Urinary bladder (tissue), 4 donors: Measurements from ENCODE around the gene ABL1. TPM values are rescaled to one million over a fixed set of nuclear protein-coding genes. Genes with fewer than 3 reads are reported as not detected.

ENCODE experiments used
- DNase-seq: peaks from one replicate; pipeline ENCODE4 v3.0.0-alpha.2; 2015; ENCODE audit errors: extremely low spot score
- H3K27ac ChIP-seq: one replicate; pipeline ENCODE4 v1.5.1; 2013; ENCODE audit warnings: low read depth, mild to moderate bottlenecking, moderate library complexity
- H3K36me3 ChIP-seq: one replicate; pipeline ENCODE4 v1.6.1; 2013; ENCODE audit warnings: mild to moderate bottlenecking, moderate library complexity; ENCODE audit not compliant: insufficient read depth
- H3K4me1 ChIP-seq: one replicate; pipeline ENCODE4 v1.6.1; 2013; ENCODE audit warnings: mild to moderate bottlenecking, moderate library complexity; ENCODE audit not compliant: insufficient read depth
- H3K4me3 ChIP-seq: one replicate; pipeline ENCODE4 v1.5.1; 2013; ENCODE audit warnings: low read depth, low read length
- WGBS: extraction: QIAGEN DNeasy Blood & Tissue Kit; methylation state at CpG from one replicate; pipeline ENCODE4 v1.1.7; 2013; 5-methylcytosine and 5-hydroxymethylcytosine counted together
- polyA plus RNA-seq: library from polyadenylated mRNA; stranded (reverse); fragments of 200-250 nt; gene quantifications from one replicate; pipeline ENCODE4 v1.2.3, GENCODE V29; 2013
- total RNA-seq: library from RNA; depleted of rRNA; stranded (reverse); fragments of >200 nt; gene quantifications from one replicate; pipeline ENCODE4 v1.2.3, GENCODE V29; 2014
- donor health status: healthy with polysubstance abuse.
- donor health status: healthy.

ABL1 gene
- total and polyA plus RNA-seq, 2 donors, result 46.5 to 125 TPM

GRCh38 chr9:130835441-130836298 is 616 bp downstream of the ABL1 start:
- under 1% methylated on average over 44 of the region's 44 CpGs for WGBS
- DNase-seq, result no peak
- Histone ChIP-seq H3K36me3 (no peaks in the 10 kb centered on the region), H3K4me3 (peak overlapping the region; percentile 97), H3K27ac (peak overlapping the region; percentile 96), H3K4me1 (no peaks in the 10 kb centered on the region)

DNA sequence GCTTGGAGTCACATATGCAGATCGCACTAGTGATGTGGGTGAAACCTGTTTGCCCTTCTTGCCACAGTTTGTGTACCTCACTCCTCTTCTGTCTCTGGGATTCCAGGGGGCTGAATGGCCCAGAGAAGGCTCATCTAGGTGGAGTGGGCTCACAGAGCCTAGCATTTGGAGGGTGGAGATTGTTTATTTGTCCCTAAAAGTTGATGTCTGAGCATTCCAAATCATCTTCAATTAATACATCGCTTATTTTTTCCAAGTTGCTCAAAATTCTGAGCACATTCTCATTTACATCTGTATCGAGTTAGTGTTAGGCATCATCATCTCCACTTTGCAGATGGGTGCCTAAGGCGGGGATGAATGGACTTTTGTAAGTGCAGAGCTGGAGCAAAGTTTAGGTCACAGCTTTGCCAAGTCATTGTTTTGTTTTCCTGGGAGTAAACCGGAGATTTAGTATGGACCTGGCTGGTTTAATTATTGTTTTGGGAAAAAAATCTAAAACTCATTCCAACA is 2.0 kb downstream of the ABL1 start:
- no peak for DNase-seq
- 24% methylated on average over 5 of the region's 5 CpGs for WGBS
- no peaks in the 10 kb centered on the region for H3K4me1 ChIP-seq

DNA sequence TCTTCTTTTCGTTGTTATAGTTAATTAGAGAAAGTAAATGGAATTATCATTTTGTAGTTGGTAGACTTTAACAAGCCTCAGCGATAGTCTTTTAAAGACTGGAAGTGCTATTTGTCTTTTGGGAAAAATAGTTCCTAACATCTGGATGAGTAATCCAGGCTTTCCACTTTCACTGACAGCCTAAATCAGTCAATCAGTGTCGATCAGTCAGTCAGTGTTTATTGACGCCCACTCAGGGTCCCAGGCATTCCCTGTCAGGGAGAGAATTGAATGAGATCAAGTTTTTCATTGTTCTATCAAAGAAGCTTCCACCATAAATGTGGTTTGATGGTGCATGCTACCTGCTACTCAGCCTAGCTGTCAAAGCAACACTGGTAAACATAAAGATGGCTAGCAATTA is 2.6 kb downstream of the ABL1 start:
- Histone ChIP-seq H3K36me3 (no peaks in the 10 kb centered on the region), H3K4me3 (no peak overlapping the region), H3K27ac (no peak overlapping the region), H3K4me1 (no peaks in the 10 kb centered on the region)
- 45% methylated on average over 4 of the region's 4 CpGs for WGBS
- no peak for DNase-seq

More for the DNA sequence above, 2.0 kb downstream of the ABL1 start:
- Histone ChIP-seq H3K36me3 (no peaks in the 10 kb centered on the region), H3K4me3 (peak overlapping the region; percentile 97), H3K27ac (no peak overlapping the region)

DNA sequence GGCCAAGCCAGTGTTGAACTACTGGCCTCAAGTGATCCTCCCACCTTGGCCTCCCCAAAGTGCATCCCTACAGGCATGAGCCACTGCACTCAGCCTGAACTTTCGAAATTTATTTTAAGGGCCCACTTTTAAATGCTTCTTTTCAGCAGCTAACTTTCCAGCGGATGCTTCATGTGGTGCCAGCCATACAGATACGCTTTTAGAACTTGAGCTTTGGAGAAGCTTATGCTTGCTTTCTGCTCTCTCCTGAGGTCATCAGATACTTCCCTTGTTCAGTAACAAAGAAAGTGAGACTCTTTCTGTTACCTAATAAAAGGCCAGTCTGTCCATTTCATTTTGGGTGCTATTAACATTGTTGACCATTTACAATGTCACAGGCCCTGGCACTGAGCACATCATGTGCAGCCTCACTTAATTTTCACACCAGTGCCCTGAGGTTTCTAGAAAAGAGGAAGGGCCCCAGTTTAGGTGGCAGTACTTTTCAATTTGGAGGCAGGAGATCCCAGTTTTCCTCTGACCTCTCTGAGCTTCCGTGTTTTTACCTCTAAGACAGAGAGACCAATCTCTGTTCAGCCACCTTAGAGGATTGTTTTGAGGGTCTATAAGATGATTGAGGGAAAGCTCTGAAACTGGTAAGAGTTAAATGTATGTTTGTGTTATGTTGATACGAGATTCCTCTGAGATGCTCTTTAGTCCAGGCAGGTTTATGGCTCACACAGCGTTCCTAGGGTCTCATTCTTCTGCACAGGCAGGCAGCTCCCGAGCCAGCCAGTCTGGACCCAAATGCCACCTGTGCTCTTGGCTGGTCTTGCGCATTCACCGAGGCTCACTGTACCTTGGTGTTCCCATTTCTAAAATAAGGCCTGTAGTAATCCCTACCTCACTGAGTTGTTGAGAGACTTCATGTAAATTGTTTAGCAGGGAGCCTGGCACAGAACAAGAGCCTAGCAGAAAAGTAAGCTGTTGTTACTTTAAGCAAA is 4.4 kb downstream of the ABL1 start:
- no peak for DNase-seq
- Histone ChIP-seq H3K36me3 (no peaks in the 10 kb centered on the region), H3K4me3 (no peak overlapping the region), H3K4me1 (no peaks in the 10 kb centered on the region), H3K27ac (no peak overlapping the region)
- 45% methylated on average over 9 of the region's 9 CpGs for WGBS

GRCh38 chr9:130842545-130842944 is 7.5 kb downstream of the ABL1 start:
- no peak overlapping the region for H3K27ac ChIP-seq
- WGBS, result 56% methylated on average over 4 of the region's 4 CpGs
- H3K4me3 ChIP-seq, result no peak overlapping the region
- no peaks in the 10 kb centered on the region for H3K36me3 ChIP-seq
- DNase-seq, result no peak
- H3K4me1 ChIP-seq, result no peaks in the 10 kb centered on the region

DNA sequence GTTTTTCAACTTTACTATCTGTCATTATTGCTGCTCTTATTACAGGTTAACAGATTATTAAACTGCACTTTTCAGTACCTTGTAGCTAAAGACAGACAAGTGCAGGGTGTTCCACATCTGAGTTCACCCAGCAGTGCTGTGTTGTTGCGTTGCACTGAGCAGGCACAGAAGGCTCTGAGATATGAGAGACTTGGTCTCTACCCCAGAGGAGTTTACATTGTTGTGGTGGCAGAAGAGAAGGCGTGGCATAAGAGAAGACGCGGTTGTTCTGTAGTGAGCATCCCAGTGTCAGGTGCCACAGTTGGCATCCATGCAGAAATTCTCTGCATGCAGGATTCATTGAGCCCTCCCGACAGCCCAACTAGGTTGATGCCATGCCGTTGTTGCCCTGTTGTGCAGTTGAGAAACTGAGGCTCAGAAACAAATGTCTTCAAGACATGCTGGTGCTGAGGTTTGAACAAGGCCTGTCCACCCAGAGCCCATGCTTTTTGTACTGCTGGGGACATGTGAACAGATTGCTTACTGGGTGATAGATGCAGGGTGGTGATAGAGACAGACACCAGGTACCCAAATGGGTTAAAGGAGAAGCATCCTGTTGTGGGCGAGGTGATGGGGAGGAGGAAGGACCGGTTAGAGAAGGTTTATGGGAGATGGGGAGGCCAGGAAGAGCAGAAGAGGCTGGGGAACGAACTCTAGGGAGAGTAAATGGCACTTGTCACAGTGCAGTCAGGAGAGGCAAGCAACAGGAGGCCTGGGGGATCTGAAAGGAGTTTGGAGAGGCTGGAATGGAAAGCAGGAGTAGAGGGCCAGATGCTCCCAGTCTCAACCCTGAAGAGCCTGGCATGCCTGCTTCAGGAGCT is 8.2 kb downstream of the ABL1 start:
- DNase-seq, result no peak
- Histone ChIP-seq H3K36me3 (no peaks in the 10 kb centered on the region), H3K27ac (no peak overlapping the region), H3K4me3 (no peak overlapping the region), H3K4me1 (no peaks in the 10 kb centered on the region)
- 56% methylated on average over 9 of the region's 9 CpGs for WGBS

DNA sequence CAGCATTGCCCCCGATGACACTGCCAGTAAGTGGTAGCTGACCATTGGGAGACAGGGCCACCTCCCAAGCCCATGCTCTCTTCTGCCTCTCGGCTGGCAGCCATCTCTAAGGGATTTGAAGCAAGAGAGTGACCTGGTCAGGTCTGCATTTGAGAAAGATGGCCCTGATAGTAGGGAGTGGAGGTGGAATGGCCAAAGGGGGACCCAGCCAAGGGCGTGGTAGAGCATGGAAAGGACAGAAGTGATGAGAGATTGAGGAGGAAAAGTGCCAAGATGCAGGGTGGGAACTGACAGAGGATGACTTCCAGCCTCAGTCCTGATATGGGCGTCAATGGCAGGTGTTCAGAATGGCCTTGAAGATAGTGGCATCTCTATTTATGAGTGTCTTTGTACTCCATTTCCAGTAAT is 9.0 kb downstream of the ABL1 start:
- no peak overlapping the region for H3K4me3 ChIP-seq
- no peaks in the 10 kb centered on the region for H3K4me1 ChIP-seq
- DNase-seq, result no peak
- peak overlapping the region; percentile 2 for H3K27ac ChIP-seq
- WGBS, result 47% methylated on average over 4 of the region's 4 CpGs
- no peaks in the 10 kb centered on the region for H3K36me3 ChIP-seq

DNA sequence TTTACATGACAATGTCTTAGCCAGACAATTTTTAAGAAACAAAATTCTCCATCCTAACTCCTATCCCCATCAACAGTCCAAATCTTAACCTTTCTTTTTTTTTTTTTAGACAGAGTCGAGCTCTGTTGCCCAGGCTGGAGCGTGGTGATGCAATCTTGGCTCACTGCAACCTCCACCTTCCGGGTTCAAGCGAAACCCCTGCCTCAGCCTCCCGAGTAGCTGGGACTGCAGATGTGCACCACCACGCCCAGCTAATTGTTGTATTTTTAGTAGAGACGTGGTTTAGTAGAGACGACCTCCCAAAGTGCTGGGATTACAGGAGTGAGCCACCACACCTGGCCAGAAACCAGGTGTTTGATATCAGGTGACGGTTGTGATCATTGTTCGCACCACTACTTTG is 10.2 kb downstream of the ABL1 start:
- no peak for DNase-seq
- Histone ChIP-seq H3K4me1 (no peaks in the 10 kb centered on the region), H3K36me3 (no peaks in the 10 kb centered on the region), H3K4me3 (no peak overlapping the region), H3K27ac (peak overlapping the region; percentile 63)
- WGBS, result 34% methylated on average over 10 of the region's 10 CpGs

DNA sequence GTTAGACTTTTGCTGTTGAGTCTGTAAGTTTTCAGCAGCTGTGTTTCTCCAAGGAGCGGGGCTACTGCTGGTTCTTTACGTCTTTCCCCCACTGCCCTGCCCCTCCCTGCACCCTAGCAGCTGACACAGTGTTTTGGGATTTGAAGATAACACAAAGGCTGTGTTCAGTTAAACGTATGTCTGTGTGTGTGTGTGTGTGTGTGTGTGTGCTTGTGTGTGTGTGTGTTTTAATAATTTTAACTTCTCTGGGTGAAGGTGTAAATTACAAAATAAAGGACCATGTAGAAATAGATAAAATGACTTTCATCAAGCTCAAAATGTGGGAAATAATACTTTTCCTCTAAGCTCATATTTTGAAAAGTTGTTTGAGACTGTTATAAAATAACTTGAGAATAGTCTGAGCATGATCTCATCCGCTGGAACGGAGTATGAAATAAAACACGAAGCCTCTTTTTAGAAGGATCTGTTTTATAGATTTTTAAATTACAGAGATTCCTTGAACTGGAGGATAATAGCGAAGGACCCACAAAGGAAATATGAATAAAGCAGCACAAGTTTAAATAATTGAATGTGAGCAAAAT is 10.9 kb downstream of the ABL1 start:
- peak; percentile 67 for DNase-seq
- Histone ChIP-seq H3K4me3 (no peak overlapping the region), H3K4me1 (no peaks in the 10 kb centered on the region), H3K36me3 (no peaks in the 10 kb centered on the region), H3K27ac (peak overlapping the region; percentile 93)
- 12% methylated on average over 7 of the region's 7 CpGs for WGBS

DNA sequence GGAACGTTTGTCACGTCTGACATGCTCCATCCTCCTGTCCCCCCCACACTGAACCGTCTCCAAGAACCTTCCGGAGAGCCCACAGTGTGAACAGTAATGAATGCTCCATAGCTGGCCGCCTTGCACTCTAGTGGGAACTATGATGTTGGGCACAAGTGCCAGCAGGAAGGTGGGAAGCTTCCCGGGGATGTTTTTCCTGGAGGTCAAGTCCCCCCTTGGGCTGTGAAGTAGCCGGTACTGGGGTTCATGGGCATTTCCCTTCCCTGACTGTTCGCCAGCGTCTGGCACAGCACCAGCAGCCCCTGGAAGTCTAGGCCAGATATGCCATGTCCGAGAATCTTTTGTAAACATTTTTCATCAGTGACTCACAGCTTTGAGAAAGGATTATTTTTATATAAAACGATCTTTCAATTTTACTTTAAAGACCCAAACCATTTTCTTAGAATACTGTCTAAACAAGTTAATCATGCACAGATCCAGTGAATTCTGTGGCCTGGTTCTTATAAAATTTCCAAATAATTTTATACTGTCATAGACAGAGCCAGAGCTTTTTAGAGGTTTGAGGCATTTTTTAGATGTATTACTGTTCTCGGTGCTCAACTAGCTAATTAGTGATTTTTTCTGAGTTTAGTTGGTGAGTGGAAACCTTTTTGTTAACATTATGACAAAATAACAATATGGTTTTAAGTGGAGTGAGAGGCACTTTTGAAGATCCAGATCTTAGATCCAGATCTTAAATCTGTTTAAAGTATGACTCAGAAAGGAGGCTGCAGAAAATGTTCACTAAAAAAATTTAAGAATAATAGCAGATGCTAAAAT is 11.6 kb downstream of the ABL1 start:
- no peak for DNase-seq
- H3K4me1 ChIP-seq, result no peaks in the 10 kb centered on the region
- WGBS, result 11% methylated on average over 12 of the region's 12 CpGs
- H3K36me3 ChIP-seq, result no peaks in the 10 kb centered on the region
- peak overlapping the region; percentile 93 for H3K27ac ChIP-seq
- H3K4me3 ChIP-seq, result no peak overlapping the region

DNA sequence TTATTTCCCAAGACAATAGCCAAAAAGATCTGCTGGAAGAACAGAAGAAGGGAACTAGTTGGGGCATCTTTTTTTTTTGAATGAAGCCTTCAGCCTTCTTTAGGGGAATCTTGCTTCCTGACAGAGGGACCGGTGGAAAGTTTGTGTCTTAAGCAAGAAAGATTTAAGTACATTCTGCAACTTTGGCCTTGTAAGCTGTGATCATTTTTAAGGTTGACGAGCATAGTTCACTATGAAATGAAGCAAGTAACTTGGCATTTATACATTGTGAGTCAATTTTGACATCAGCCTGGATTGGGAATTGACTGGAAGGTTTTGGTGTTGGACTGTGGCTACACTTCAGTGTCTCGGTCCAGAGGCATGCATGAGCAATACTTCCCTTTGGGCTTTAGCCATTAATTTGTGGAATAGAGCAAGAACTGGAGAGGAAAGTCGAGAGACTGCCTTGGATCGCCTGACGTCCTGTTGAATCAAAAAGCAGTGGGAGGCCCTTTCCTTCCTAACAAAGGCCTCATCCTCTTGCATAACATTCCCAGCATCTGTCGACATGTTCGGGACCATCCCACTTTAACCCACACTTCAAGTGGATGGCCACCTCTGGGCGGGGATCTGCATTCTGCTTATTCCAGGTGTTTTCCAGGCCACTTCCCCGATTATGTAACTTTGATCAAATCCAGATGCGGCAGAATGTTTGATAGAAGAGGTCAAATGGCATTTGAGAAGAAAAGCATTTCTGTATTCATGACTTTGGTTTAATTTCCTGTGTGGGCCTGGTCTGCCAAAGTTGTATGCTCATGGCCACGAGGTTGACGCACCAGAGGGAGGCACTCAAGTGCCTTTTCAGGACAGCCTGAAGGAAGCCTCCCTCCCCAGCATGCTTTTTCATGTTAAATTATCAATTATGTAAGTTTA is 12.5 kb downstream of the ABL1 start:
- H3K4me3 ChIP-seq, result no peak overlapping the region
- no peaks in the 10 kb centered on the region for H3K4me1 ChIP-seq
- peak overlapping the region; percentile 57 for H3K27ac ChIP-seq
- 17% methylated on average over 13 of the region's 13 CpGs for WGBS
- peaks cover 2% of the 10 kb centered on the region for H3K36me3 ChIP-seq
- DNase-seq, result no peak
